ENCODE data around the gene GPR39. TPM values are rescaled to one million over a fixed set of nuclear protein-coding genes. Genes with fewer than 3 reads are reported as not detected.
A peak's percentile ranks its signal among the peaks of the same experiment; 100 is the strongest.

GPR39 gene
- total RNA-seq, 1 donor from 2014 or later, result 7.1 TPM

DNA sequence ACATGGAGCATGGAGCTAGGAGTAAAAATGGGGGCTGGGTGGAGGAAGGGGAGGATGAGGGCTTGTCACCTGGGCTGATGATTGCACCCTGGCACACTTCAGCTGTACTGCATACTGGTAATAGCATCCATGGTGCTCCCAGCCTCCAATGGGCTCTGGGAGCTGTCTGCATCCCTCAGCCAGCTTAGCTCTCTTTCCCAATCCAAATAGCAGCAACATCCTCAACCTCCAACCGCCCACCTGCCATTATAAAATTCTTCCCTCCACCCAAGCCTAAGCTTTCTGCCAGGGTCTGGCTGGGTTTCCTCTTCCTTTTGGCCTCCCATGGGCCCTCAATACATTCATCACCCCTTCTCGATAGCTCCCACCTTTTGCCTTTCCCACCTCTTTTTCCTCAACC is 143.3 kb downstream of the GPR39 start:
- TF ChIP-seq, protein P1, sequence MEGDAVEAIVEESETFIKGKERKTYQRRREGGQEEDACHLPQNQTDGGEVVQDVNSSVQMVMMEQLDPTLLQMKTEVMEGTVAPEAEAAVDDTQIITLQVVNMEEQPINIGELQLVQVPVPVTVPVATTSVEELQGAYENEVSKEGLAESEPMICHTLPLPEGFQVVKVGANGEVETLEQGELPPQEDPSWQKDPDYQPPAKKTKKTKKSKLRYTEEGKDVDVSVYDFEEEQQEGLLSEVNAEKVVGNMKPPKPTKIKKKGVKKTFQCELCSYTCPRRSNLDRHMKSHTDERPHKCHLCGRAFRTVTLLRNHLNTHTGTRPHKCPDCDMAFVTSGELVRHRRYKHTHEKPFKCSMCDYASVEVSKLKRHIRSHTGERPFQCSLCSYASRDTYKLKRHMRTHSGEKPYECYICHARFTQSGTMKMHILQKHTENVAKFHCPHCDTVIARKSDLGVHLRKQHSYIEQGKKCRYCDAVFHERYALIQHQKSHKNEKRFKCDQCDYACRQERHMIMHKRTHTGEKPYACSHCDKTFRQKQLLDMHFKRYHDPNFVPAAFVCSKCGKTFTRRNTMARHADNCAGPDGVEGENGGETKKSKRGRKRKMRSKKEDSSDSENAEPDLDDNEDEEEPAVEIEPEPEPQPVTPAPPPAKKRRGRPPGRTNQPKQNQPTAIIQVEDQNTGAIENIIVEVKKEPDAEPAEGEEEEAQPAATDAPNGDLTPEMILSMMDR (IDR thresholded peaks at IDR 0.05; ENCODE audit: insufficient read depth, low read length, severe bottlenecking), result no peak
- Histone ChIP-seq H3K36me3 (ENCODE audit: control insufficient read depth, insufficient read depth, low read length) (no peaks in the 10 kb centered on the region), H3K27me3 (ENCODE audit: control insufficient read depth, insufficient read depth, low read length) (no peaks in the 10 kb centered on the region), H3K4me3 (ENCODE audit: low read depth, low read length) (no peak overlapping the region)
- no peak for FAIRE-seq
- no peak for DNase-seq (ENCODE audit: low read depth)

DNA sequence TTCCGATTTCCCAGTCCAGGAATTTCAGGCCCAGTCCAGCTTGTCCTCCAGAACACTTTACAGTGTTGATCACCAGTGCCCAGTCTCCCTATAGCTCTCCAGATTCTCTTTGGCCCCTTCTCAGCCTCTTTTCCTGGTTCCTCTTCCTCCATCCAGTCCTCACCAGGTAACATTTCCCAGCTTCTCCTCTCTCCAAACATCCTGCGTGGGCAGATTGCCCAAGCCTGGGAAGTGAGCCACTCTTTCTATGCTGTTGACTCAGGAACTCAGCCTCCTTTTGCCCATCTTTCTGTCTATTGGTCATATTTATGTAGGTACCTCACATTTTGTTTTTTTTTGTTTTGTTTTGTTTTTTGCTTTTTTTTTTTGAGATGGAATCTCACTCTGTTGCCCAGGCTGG is 144.0 kb downstream of the GPR39 start:
- TF ChIP-seq, protein P1 (IDR thresholded peaks at IDR 0.05; ENCODE audit: insufficient read depth, low read length, severe bottlenecking), result no peak
- H3K4me3 ChIP-seq (ENCODE audit: low read depth, low read length), result no peak overlapping the region
- H3K27me3 ChIP-seq (ENCODE audit: control insufficient read depth, insufficient read depth, low read length), result no peaks in the 10 kb centered on the region
- DNase-seq (ENCODE audit: low read depth), result peak; percentile 29
- FAIRE-seq, result no peak
- no peaks in the 10 kb centered on the region for H3K36me3 ChIP-seq (ENCODE audit: control insufficient read depth, insufficient read depth, low read length)

DNA sequence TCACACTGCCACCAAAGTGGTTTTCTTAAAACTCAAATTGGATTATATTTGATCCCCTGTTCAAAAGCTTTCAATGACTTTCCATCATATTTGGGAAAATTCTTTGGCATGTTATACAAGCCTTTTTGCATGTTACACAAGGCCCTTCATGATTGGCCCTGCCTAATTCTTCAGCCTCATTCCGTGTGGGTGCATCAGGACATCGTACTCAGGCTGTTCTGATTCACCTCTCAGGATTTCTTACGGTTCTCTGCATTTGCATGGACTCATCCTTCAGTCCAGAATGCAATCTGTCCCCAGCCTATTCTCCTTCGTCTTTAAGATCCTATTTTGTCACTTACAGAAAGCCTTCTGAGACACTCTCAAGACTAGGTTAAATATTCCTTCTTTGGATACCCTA is 145.6 kb downstream of the GPR39 start:
- FAIRE-seq (peak; percentile 40), DNase-seq (ENCODE audit: low read depth) (no peak)
- Histone ChIP-seq H3K36me3 (ENCODE audit: control insufficient read depth, insufficient read depth, low read length) (no peaks in the 10 kb centered on the region), H3K4me3 (ENCODE audit: low read depth, low read length) (no peak overlapping the region), H3K27me3 (ENCODE audit: control insufficient read depth, insufficient read depth, low read length) (no peaks in the 10 kb centered on the region)
- TF ChIP-seq, protein P1 (IDR thresholded peaks at IDR 0.05; ENCODE audit: insufficient read depth, low read length, severe bottlenecking), result no peak

DNA sequence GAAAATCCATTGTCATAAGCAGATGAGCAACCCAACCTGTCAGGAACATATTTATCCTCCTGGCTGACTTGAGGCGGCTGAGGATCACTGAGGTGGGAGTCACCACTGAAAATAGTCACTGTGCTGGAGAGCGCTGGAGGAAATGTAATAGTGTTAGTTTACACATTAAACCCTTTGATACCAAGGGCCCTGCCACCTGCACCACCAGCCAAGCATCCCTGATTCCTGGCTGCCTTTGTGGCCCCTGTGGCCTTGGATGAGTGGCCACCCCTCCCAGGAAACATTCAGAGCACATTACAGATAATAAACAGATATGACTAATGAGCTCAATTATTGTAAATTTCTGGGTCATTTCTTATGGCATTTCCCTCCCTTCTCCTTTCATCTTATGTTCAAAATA is 147.5 kb downstream of the GPR39 start:
- no peaks in the 10 kb centered on the region for H3K27me3 ChIP-seq (ENCODE audit: control insufficient read depth, insufficient read depth, low read length)
- TF ChIP-seq, protein P1 (IDR thresholded peaks at IDR 0.05; ENCODE audit: insufficient read depth, low read length, severe bottlenecking), result no peak
- FAIRE-seq (no peak), DNase-seq (ENCODE audit: low read depth) (no peak)
- no peak overlapping the region for H3K4me3 ChIP-seq (ENCODE audit: low read depth, low read length)
- no peaks in the 10 kb centered on the region for H3K36me3 ChIP-seq (ENCODE audit: control insufficient read depth, insufficient read depth, low read length)

DNA sequence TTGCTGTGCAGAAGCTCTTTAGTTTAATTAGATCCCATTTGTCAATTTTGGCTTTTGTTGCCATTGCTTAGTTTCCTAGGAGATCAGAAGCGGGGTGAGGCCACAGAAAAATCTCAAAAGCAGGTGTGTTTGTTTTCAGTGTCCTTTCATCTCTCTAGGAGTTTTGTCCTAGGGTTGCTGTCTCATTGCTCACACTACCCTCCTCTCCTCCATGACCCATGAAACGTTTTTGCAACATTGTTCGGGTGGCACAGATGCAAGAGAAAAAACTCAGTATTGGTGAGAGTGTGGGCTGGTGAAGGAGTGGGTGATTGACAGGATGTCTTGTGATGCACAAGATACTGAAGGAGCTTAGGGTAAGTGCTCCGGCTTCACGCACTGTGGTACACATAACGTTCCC is 149.8 kb downstream of the GPR39 start:
- no peak overlapping the region for H3K4me3 ChIP-seq (ENCODE audit: low read depth, low read length)
- FAIRE-seq (no peak), DNase-seq (ENCODE audit: low read depth) (no peak)
- TF ChIP-seq, protein P1 (IDR thresholded peaks at IDR 0.05; ENCODE audit: insufficient read depth, low read length, severe bottlenecking), result no peak
- H3K27me3 ChIP-seq (ENCODE audit: control insufficient read depth, insufficient read depth, low read length), result no peaks in the 10 kb centered on the region
- H3K36me3 ChIP-seq (ENCODE audit: control insufficient read depth, insufficient read depth, low read length), result no peaks in the 10 kb centered on the region

DNA sequence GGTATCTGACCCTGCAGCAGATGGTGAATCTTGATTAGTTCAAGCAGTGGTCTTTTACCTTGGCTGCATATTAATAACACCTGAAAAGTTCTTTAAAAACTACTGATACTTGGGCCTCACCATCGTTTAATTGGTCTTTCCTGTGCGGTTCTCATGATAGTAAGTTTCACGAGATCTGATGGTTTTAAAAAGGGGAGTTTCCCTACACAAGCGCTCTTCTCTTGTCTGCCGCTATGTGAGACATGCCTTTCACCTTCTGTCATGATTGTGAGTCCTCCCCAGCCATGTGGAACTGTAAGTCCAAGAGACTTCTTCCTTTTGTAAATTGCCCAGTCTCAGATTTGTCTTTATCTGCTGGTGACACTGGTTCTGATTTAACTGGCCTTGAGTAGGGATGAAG is 151.1 kb downstream of the GPR39 start:
- H3K4me3 ChIP-seq (ENCODE audit: low read depth, low read length), result no peak overlapping the region
- no peak for DNase-seq (ENCODE audit: low read depth)
- TF ChIP-seq, protein P1 (IDR thresholded peaks at IDR 0.05; ENCODE audit: insufficient read depth, low read length, severe bottlenecking), result no peak
- FAIRE-seq, result no peak
- no peaks in the 10 kb centered on the region for H3K36me3 ChIP-seq (ENCODE audit: control insufficient read depth, insufficient read depth, low read length)
- no peaks in the 10 kb centered on the region for H3K27me3 ChIP-seq (ENCODE audit: control insufficient read depth, insufficient read depth, low read length)

Data from bronchial epithelial cell (primary cell).